DOHH2 (cell line): Measurements from ENCODE around the gene MARCHF4.

ENCODE experiments used
- H3F3A ChIP-seq: fragments of 200-600 bp; sonication (generic), shearing (Covaris generic); 2 replicates; pipeline ENCODE4 v1.6.0; 2016; ENCODE audit warnings: antibody characterized with exemption, mild to moderate bottlenecking; ENCODE audit not compliant: control insufficient read depth, insufficient read depth
- H3K27ac ChIP-seq: fragments of 200-600 bp; sonication (generic); 2 replicates; pipeline ENCODE4 v1.5.1; 2014; ENCODE audit warnings: low read depth, mild to moderate bottlenecking, low read length, moderate library complexity
- H3K27me3 ChIP-seq: fragments of 200-600 bp; sonication (generic); 2 replicates; pipeline ENCODE4 v1.6.1; 2014; ENCODE audit warnings: mild to moderate bottlenecking, low read length, mixed read lengths; ENCODE audit not compliant: control insufficient read depth
- H3K36me3 ChIP-seq: fragments of 200-600 bp; sonication (generic); 2 replicates; pipeline ENCODE4 v1.6.1; 2014; ENCODE audit warnings: mild to moderate bottlenecking, low read length, moderate library complexity, mixed read lengths; ENCODE audit not compliant: control insufficient read depth
- H3K4me1 ChIP-seq: fragments of 200-600 bp; sonication (generic); 2 replicates; pipeline ENCODE4 v1.6.1; 2014; ENCODE audit warnings: mild to moderate bottlenecking, low read length, mixed read lengths; ENCODE audit not compliant: control insufficient read depth
- H3K4me2 ChIP-seq: fragments of 200-600 bp; sonication (generic); 2 replicates; pipeline ENCODE4 v1.6.0; 2014; ENCODE audit warnings: mild to moderate bottlenecking, low read length, moderate library complexity
- H3K4me3 ChIP-seq: fragments of 200-600 bp; sonication (generic); 2 replicates; pipeline ENCODE4 v1.5.1; 2014; ENCODE audit warnings: mild to moderate bottlenecking, low read length, mixed read lengths
- H3K79me2 ChIP-seq: fragments of 200-600 bp; sonication (generic); 2 replicates; pipeline ENCODE4 v1.6.1; 2014; ENCODE audit warnings: mild to moderate bottlenecking, low read length, mixed read lengths; ENCODE audit not compliant: control insufficient read depth
- H3K9me2 ChIP-seq: fragments of 200-600 bp; sonication (generic); replicated peaks from 2 replicates; pipeline ENCODE4 v1.6.1; 2014; ENCODE audit warnings: mild to moderate bottlenecking, low read length, mixed read lengths; ENCODE audit not compliant: control insufficient read depth
- H3K9me3 ChIP-seq: fragments of 200-600 bp; sonication (generic); 2 replicates; pipeline ENCODE4 v1.6.1; 2014; ENCODE audit warnings: antibody characterized with exemption, low read length, mixed read lengths; ENCODE audit not compliant: control insufficient read depth, insufficient read depth
- H4K20me1 ChIP-seq: fragments of 200-600 bp; sonication (generic); 2 replicates; pipeline ENCODE4 v1.6.0; 2014; ENCODE audit warnings: low read depth, mild to moderate bottlenecking, antibody characterized with exemption, low read length, moderate library complexity; ENCODE audit not compliant: control insufficient read depth, insufficient read depth
- EZH2phosphoT487 ChIP-seq: fragments of 200-600 bp; sonication (generic); IDR thresholded peaks from 2 replicates; pipeline ENCODE4 v1.6.1; 2017; ENCODE audit warnings: borderline replicate concordance, mild to moderate bottlenecking, antibody characterized with exemption, low read length, moderate library complexity, mixed read lengths
- TF ChIP-seq, protein P1 (sequence below): fragments of 200-600 bp; sonication (generic); IDR thresholded peaks from one replicate; pipeline ENCODE4 v1.5.1; 2014; ENCODE audit warnings: antibody characterized with exemption, mild to moderate bottlenecking, low read depth, low read length; ENCODE audit not compliant: poor library complexity, severe bottlenecking

MARCHF4 gene

DNA sequence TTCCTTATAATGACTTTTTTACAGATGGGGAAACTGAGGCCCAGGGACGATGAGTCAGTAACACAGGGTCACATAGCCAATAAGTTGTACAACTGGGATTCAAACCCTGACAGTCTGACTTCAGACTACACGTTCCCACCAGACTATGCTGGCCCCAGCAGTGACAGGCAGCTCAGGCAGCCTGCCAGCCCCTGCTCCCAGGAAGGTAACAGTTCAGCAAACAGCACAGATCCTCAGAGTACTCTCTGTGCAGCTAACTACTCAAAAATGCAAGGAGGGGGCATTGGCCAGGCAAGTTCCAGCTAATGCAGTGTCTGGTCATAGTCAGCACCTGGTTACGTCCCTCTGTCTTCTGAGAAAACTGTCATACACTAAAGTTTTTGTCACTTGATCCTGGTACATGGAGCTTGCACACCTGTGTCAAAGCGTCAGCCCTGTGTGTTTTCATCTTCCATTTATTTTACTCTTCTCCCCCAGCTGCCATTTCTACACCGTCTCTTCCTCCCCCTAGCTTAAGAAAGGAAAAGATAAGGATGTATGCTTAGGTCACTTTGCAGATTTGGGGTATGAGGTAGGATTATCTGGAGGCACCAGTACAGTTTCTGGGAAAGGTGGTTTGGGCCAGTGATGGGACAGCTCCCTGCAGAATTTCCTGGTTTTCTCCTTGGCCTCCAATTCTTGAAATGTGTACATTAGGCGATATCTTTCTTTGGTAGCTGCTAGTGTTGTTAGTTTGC, 44.5 kb upstream of the MARCHF4 start:
- H3F3A ChIP-seq: no peaks in the 10 kb centered on the region
- H3K4me3 ChIP-seq: no peak overlapping the region
- no peaks in the 10 kb centered on the region for H3K27me3 ChIP-seq
- no peak overlapping the region for H3K27ac ChIP-seq
- H3K9me2 ChIP-seq: no peaks in the 10 kb centered on the region
- no peaks in the 10 kb centered on the region for H4K20me1 ChIP-seq
- H3K36me3 ChIP-seq: peaks cover 40% of the 10 kb centered on the region
- H3K4me2 ChIP-seq: peak overlapping the region; percentile 13
- peaks cover 35% of the 10 kb centered on the region for H3K4me1 ChIP-seq
- peaks cover 12% of the 10 kb centered on the region for H3K79me2 ChIP-seq
- no peaks in the 10 kb centered on the region for H3K9me3 ChIP-seq
- TF ChIP-seq EZH2phosphoT487: no peak
- TF ChIP-seq, protein P1, sequence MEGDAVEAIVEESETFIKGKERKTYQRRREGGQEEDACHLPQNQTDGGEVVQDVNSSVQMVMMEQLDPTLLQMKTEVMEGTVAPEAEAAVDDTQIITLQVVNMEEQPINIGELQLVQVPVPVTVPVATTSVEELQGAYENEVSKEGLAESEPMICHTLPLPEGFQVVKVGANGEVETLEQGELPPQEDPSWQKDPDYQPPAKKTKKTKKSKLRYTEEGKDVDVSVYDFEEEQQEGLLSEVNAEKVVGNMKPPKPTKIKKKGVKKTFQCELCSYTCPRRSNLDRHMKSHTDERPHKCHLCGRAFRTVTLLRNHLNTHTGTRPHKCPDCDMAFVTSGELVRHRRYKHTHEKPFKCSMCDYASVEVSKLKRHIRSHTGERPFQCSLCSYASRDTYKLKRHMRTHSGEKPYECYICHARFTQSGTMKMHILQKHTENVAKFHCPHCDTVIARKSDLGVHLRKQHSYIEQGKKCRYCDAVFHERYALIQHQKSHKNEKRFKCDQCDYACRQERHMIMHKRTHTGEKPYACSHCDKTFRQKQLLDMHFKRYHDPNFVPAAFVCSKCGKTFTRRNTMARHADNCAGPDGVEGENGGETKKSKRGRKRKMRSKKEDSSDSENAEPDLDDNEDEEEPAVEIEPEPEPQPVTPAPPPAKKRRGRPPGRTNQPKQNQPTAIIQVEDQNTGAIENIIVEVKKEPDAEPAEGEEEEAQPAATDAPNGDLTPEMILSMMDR: no peak

DNA sequence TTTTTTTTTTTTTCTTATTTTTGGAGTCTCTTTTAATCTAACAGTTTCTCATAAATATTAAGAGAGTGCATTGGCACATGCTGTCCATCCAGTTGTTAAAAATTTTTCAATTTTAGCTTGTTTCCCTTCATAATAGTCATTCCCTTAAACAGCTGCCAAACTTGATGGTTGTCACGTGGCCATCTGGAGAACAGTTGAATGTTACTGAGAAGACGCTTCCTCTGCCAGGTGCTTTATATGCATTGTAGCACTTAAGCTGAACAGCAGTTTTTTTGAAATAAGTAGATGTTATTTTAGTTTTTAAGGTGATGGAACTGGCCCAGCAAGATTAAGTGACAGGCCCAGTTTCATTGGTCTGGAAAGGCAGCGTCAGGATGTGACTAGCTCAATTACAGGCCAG, 43.3 kb upstream of the MARCHF4 start:
- H3K4me3 ChIP-seq: no peak overlapping the region
- H3K27me3 ChIP-seq: no peaks in the 10 kb centered on the region
- no peaks in the 10 kb centered on the region for H3K9me3 ChIP-seq
- peaks cover 39% of the 10 kb centered on the region for H3K4me1 ChIP-seq
- H4K20me1 ChIP-seq: no peaks in the 10 kb centered on the region
- H3F3A ChIP-seq: no peaks in the 10 kb centered on the region
- H3K9me2 ChIP-seq: no peaks in the 10 kb centered on the region
- H3K36me3 ChIP-seq: peaks cover 32% of the 10 kb centered on the region
- H3K27ac ChIP-seq: no peak overlapping the region
- H3K79me2 ChIP-seq: peaks cover 12% of the 10 kb centered on the region
- no peak overlapping the region for H3K4me2 ChIP-seq
- no peak for TF ChIP-seq EZH2phosphoT487
- TF ChIP-seq, protein P1: no peak

DNA sequence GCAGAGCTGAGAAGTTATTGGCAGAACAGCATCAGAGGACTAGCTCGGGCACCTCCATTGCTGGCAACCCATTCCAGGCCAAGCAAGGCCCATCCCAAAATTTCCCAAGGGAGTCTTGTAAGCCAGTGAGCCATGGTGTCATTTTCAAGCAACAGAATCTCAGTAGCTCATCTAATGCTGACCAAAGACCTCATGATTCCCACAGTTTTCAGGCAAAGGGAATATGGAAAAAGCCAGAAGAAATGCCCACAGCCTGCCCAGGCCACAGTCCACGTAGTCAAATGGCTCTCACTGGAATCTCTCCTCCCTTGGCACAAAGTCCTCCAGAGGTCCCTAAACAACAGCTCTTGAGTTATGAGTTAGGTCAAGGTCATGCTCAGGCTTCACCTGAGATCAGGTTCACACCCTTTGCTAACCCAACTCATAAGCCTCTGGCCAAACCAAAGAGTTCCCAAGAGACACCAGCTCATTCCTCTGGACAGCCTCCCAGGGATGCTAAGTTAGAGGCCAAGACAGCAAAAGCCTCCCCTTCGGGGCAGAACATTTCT, 42.6 kb upstream of the MARCHF4 start:
- Histone ChIP-seq H3K9me2 (no peaks in the 10 kb centered on the region), H3K79me2 (peaks cover 12% of the 10 kb centered on the region), H3F3A (no peaks in the 10 kb centered on the region), H3K9me3 (no peaks in the 10 kb centered on the region), H3K27ac (no peak overlapping the region), H3K4me2 (no peak overlapping the region), H4K20me1 (no peaks in the 10 kb centered on the region), H3K4me3 (no peak overlapping the region), H3K4me1 (peaks cover 39% of the 10 kb centered on the region), H3K27me3 (no peaks in the 10 kb centered on the region), H3K36me3 (peaks cover 28% of the 10 kb centered on the region)
- TF ChIP-seq, protein P1: no peak
- no peak for TF ChIP-seq EZH2phosphoT487
